Bronchial epithelial cell (primary cell): ENCODE data around the gene WIPF3. TPM values are rescaled to one million over a fixed set of nuclear protein-coding genes. Genes with fewer than 3 reads are reported as not detected.

Experiments
- DNase-seq: peaks from one replicate; pipeline ENCODE4 v3.0.0-alpha.2; 2010; ENCODE audit warnings: low read depth
- FAIRE-seq: peaks from 2 replicates; lab custom pipeline; 2011; peaks lifted over from hg19 to GRCh38; lab: Jason Lieb, UNC
- H3K27me3 ChIP-seq: 2 replicates; pipeline ENCODE4 v1.5.1; 2011; ENCODE audit warnings: low read length; ENCODE audit not compliant: control insufficient read depth, insufficient read depth
- H3K36me3 ChIP-seq: 2 replicates; pipeline ENCODE4 v1.5.1; 2011; ENCODE audit warnings: low read length; ENCODE audit not compliant: control insufficient read depth, insufficient read depth
- H3K4me3 ChIP-seq: 2 replicates; pipeline ENCODE4 v1.5.1; 2011; ENCODE audit warnings: mild to moderate bottlenecking, low read depth, low read length, control low read depth
- total RNA-seq: library from RNA; depleted of rRNA; stranded (reverse); fragments of >200 nt; gene quantifications from 2 replicates; pipeline ENCODE4 v1.2.1, GENCODE V29; 2014
- TF ChIP-seq, protein P1 (sequence below): IDR thresholded peaks from 2 replicates; pipeline ENCODE4 v1.5.1; 2011; ENCODE audit warnings: mild to moderate bottlenecking, moderate library complexity, low read length, control low read depth, inconsistent platforms; ENCODE audit not compliant: insufficient read depth, severe bottlenecking

The WIPF3 gene
- total RNA-seq, 1 donor from 2014 or later: under 0.01 TPM

DNA sequence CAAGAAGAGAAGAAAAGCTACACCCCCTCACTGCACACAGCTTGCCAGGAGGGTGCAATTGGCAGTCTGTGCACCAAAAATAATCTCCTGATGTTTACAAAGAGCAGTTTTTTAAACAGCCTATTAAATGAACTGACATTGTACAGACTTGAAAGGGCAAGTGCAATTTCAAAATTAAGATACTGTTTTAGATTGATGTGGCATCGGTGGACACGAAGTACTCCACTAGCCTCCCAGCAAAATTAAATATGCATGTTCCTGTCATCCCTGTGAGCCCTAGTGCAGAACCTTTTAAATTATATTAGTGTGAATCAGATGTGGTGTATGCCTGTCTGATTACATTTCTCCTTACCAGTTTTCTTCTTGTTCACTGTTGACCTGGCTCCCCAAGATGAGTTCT is 87.9 kb downstream of the WIPF3 start:
- DNase-seq (no peak), FAIRE-seq (no peak)
- H3K4me3 ChIP-seq: no peak overlapping the region
- TF ChIP-seq, protein P1, sequence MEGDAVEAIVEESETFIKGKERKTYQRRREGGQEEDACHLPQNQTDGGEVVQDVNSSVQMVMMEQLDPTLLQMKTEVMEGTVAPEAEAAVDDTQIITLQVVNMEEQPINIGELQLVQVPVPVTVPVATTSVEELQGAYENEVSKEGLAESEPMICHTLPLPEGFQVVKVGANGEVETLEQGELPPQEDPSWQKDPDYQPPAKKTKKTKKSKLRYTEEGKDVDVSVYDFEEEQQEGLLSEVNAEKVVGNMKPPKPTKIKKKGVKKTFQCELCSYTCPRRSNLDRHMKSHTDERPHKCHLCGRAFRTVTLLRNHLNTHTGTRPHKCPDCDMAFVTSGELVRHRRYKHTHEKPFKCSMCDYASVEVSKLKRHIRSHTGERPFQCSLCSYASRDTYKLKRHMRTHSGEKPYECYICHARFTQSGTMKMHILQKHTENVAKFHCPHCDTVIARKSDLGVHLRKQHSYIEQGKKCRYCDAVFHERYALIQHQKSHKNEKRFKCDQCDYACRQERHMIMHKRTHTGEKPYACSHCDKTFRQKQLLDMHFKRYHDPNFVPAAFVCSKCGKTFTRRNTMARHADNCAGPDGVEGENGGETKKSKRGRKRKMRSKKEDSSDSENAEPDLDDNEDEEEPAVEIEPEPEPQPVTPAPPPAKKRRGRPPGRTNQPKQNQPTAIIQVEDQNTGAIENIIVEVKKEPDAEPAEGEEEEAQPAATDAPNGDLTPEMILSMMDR: no peak
- no peaks in the 10 kb centered on the region for H3K27me3 ChIP-seq
- H3K36me3 ChIP-seq: no peaks in the 10 kb centered on the region

DNA sequence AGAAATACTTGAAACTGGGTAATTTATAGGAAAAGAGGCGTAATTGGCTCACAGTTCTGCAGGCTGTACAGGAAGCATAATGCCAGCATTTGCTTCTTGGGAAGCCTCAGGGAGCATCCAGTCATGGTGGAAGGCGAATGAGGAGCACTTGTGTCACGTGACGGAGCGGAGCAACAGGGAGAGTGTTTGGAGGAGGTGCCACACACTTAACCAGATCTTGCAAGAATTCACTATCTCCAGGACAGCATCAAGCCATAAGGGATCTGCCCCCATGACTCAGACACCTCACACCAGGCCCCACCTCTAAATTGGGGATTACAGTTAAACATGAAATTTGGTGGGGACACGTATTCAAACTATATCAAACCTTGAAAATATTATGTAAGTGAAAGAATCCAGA is 89.3 kb downstream of the WIPF3 start:
- TF ChIP-seq, protein P1: no peak
- Histone ChIP-seq H3K27me3 (no peaks in the 10 kb centered on the region), H3K36me3 (no peaks in the 10 kb centered on the region), H3K4me3 (no peak overlapping the region)
- DNase-seq (no peak), FAIRE-seq (no peak)

DNA sequence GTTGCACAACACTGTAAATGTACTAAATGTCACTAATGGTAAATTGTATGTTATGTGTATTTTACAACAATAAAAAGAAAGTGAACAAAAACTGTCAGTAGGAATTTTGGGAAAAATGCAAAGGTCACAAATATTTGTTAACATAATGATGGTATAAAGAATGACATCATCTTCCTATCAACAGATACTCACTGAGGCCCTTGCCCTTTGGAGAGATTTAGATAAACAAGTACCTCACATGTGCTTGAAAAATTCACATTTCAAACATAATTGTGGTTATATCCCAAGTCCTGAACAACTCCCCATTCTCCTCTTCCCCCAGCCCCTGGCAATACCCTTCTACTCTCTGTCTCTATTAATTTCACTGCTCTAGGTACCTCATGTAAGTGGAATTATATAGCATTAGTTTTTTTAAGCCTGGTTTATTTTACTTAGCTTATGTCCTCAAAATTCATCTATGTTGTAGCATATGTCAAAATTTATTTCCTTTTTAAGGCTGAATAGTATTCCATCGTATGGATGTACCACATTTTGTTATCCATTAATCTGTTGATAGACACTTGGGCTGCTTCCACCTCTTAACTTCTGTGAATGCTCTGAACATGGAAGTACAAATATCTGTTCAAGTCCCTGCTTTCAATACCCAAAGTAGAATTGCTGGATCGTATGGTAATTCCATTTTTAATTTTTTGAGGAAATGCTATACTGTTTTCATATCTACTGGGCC is 90.5 kb downstream of the WIPF3 start:
- Histone ChIP-seq H3K4me3 (no peak overlapping the region), H3K27me3 (no peaks in the 10 kb centered on the region), H3K36me3 (no peaks in the 10 kb centered on the region)
- TF ChIP-seq, protein P1: no peak
- FAIRE-seq (no peak), DNase-seq (no peak)

DNA sequence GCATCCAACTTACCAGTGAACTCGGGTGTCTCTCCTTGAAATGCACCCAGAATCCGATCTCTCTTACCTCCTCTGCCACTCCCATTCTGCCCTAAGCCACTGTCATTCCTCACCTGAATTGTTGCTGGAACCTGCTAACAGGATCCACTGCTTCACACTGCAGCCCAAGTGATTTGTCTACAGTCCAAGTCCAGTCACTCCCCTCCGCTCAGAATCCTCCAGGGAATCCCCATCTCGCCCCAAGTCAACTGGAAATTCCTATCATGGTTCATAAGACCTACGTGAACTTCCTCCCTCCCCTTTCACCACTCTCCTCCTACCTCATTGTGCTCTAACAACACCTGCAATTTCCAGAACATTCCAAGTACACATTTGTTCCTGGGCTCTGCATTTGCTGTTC is 92.0 kb downstream of the WIPF3 start:
- DNase-seq: no peak
- H3K4me3 ChIP-seq: no peak overlapping the region

DNA sequence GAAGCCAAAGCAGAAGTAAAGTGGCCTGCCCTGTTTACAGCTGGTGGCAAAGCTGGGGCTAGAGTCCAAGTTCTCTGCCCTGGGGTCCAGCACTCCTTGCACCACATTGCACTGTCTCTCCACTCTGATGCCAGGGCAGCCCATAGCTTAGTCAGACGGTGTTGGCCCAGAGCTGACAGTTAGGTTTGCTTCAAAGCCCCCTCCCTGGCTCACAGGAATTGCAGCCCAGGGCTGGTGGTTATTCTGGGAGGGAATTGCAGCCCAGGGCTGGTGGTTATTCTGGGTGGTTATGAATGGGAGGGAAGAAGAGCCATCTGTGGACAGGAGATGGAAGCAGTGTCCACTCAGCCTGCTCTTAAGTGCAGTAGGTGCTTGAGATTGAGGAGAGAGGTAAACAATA is 94.4 kb downstream of the WIPF3 start:
- H3K27me3 ChIP-seq: no peaks in the 10 kb centered on the region
- FAIRE-seq: no peak
- DNase-seq: no peak
- H3K36me3 ChIP-seq: no peaks in the 10 kb centered on the region
- no peak overlapping the region for H3K4me3 ChIP-seq
- TF ChIP-seq, protein P1: no peak

More for the DNA sequence above, 92.0 kb downstream of the WIPF3 start:
- H3K36me3 ChIP-seq: no peaks in the 10 kb centered on the region
- TF ChIP-seq, protein P1: no peak
- H3K27me3 ChIP-seq: no peaks in the 10 kb centered on the region
- FAIRE-seq: peak; percentile 73
